ENCODE results near the gene CD200. TPM values are rescaled to one million over a fixed set of nuclear protein-coding genes. Genes with fewer than 3 reads are reported as not detected.
A peak's percentile ranks its signal among the peaks of the same experiment; 100 is the strongest.

CD200 gene, protein sequence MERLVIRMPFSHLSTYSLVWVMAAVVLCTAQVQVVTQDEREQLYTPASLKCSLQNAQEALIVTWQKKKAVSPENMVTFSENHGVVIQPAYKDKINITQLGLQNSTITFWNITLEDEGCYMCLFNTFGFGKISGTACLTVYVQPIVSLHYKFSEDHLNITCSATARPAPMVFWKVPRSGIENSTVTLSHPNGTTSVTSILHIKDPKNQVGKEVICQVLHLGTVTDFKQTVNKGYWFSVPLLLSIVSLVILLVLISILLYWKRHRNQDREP
- total RNA-seq, result 12.1 TPM

GRCh38 chr3:112333002-112333380 is at the start of gene CD200:
TSS of gene CD200 (plus strand) at chr3:112333156. CDS start at chr3:112333213, 57 bp downstream.
- DNase-seq (ENCODE audit: low read depth in 2 of 3, low spot score in 2 of 3), result peak in 2 of 3 donors; percentile 36 to 47

- no peak for DNase-seq (ENCODE audit: low read depth in 2 of 3, low spot score in 2 of 3)
These were observed 43.9 kb upstream of the CD200 start for GRCh38 chr3:112289011-112289410.

- peak in 2 of 3 donors; percentile 67 to 84 for DNase-seq (ENCODE audit: low read depth in 2 of 3, low spot score in 2 of 3)
These were observed 39.3 kb upstream of the CD200 start, which contains the start of gene SLC9C1 for GRCh38 chr3:112293368-112294321. TSS of gene SLC9C1 (minus strand) at chr3:112294216. CDS start at chr3:112286791, 7,425 bp downstream.

- DNase-seq (ENCODE audit: low read depth in 2 of 3, low spot score in 2 of 3), result peak in 1 of 3 donors; percentile 52
These were observed 35.2 kb upstream of the CD200 start for GRCh38 chr3:112297714-112298113.

GRCh38 chr3:112298781-112299180 is 34.2 kb upstream of the CD200 start:
- DNase-seq (ENCODE audit: low read depth in 2 of 3, low spot score in 2 of 3), result no peak

DNA sequence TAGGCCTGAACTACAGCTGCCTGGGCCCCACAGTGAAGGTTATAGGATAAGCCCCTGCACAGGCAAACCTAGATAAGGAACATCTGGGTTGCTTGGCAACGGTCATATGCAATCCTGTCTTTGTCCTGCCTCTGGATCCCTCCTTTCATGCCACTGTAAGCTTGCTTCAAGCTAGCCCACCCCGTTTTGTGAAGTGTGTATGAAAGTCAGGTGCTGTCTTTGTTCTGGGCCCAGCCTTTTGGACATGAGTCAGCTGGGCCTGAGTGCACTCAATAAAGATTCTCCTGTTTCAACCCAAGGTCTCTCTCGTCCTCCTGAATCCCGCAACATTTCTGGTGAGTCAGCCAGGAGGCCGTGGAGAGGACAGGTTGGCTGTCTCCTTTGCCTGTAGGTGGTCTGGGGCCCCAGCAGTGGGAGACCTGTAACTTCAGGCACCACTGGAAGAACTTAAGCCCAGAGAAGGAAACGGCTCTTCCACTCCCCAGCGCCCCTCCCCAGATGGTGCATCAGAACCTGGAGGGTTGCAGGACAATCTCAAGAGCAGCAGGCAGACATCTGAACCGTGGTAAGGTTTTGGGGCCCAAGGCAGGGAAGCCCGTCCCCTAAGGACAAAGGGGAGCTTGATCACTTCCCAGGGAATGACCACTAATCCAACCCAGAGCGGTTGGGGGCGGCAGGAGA is 30.7 kb upstream of the CD200 start:
- peak in 1 of 3 donors; percentile 52 for DNase-seq (ENCODE audit: low read depth in 2 of 3, low spot score in 2 of 3)

DNA sequence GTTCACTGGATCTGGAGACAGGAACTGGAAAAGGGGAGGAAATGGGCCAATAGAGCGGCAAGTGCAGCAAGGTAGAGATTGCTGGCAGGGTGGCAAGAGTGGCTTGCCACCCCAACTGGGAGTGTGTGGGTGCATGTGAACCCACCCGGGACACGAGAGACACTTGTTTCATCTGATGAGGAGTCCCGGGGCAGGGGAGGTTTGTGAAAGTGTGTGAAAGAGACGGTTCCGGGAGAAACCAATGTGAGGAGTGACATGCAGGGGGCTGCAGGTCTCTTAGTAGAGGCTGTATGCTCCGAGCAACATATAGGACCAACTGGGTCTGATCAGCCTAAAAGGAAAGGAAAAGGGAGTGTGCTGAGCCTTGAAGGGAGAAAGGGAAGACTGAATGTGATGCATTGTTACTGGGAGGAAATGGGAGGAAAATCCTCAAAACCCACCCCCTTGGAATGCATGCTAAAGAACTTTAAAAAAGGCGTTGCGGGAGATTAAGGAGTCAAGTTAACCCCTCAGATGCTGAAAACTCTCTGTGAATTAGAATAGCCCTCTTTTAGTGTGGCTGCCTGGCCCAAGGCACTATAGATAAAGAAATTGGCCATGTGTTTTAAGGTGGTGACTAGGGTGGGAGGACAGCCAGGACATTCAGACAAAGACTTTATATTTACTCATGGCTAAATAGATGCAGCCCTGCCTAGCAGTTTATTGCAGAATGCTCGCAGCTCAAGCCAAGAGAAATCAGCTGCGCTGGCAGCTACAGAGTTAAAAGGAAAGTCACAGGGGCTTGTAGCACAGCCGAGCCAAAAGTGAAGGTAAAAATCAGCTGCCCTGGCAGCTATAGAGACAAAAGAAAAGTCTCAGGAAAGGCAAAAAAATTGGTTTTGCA is 29.8 kb upstream of the CD200 start:
- peak in 1 of 3 donors; percentile 14 for DNase-seq (ENCODE audit: low read depth in 2 of 3, low spot score in 2 of 3)

GRCh38 chr3:112303764-112304325 is 29.1 kb upstream of the CD200 start:
- DNase-seq (ENCODE audit: low read depth in 2 of 3, low spot score in 2 of 3), result peak in 2 of 3 donors; percentile 39 to 67

GRCh38 chr3:112304611-112305010 is 28.3 kb upstream of the CD200 start:
- no peak for DNase-seq (ENCODE audit: low read depth in 2 of 3, low spot score in 2 of 3)

- DNase-seq (ENCODE audit: low read depth in 2 of 3, low spot score in 2 of 3), result no peak
These were observed 26.1 kb upstream of the CD200 start for GRCh38 chr3:112306825-112307224.

- DNase-seq (ENCODE audit: low read depth in 2 of 3, low spot score in 2 of 3), result no peak
These were observed 25.4 kb upstream of the CD200 start for GRCh38 chr3:112307557-112307956.

DNA sequence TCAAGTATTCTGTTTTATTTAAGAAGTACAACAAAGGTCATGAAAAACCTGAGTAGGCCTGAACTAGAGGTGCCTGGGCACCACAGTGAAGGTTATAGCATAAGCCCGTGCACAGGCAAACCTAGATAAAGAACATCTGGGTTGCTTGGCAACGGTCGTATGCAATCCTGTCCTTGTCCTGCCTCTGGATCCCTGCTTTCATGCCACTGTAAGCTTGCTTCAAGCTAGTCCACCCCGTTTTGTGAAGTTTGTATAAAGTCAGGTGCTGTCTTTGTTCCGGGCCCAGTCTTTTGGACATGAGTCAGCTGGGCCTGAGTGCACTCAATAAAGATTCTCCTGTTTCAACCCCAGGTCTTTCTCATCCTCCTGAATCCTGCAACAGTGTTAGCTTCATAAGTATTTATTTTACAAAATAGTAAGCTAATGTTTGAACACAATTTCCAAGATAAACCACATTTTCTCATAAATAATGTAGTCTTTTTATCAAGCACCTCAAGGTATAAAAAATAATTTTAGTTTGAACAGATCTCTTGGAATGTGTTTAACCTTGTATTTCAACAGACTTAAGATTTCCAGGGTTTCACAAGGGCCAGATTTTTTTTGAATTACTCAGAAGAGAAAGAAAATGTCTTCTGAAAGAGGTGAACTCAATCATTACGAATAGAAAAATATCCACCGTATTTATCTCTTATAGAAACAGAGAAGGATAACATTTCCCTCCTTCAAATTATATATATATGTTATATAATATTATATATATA is 24.6 kb upstream of the CD200 start:
- DNase-seq (ENCODE audit: low read depth in 2 of 3, low spot score in 2 of 3), result no peak

GRCh38 chr3:112314649-112315048 is 18.3 kb upstream of the CD200 start:
- DNase-seq (ENCODE audit: low read depth in 2 of 3, low spot score in 2 of 3), result no peak

DNA sequence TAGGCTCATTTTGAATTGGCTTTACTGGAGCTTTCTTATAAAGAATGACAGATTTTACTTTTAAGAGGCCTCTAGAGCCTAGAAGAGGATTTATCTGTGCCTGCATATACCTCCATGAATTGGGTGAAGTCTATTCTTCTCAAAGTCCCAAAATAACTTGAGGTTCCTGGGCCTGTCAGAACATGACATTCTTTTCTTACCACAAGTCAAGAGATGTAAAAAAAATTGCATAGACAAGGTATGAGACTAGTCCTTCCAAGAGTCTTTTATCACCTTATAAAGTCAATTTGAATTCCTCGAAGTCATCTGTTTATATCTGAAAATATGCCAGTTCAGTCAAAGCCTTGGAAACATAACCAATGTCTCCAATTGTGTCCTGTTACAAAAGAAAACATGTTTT is 17.2 kb upstream of the CD200 start:
- no peak for DNase-seq (ENCODE audit: low read depth in 2 of 3, low spot score in 2 of 3)

DNA sequence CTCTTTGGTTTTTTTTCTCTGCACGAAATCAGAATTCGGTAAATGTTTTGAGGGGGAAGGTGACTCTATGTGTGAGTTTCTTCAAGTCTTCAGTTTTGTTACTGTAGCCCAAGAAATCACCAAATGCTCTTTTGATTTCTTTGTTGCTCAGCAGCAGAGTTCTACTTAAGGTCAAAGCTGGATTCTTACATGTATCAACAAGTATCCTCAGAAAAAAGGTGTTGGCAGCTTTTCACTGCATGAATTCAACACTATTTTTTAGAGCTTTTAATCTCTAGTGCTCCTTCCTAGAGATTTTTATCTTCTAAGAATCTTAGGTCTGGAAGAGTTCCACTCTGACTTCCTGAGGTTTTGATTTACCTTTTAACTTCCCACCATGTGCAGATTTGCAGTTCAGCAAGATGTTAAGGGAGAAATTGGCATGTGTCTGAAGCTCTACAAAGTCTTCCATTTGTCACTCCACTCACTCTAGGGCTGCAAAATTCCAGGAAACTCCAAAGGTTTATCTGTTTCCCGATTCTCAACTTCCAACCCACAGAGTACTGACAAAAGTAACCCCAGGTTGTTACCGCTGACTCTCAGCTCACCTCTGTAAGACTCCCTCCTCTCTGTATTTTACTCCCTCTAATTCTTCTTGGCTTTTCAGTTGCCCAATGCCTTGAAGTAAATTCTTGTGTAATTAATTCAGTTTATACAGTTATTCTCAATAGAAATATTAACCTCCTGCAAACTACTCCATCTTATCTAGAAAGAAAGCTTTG is 13.3 kb upstream of the CD200 start:
- DNase-seq (ENCODE audit: low read depth in 2 of 3, low spot score in 2 of 3), result no peak

GRCh38 chr3:112320691-112321090 is 12.3 kb upstream of the CD200 start:
- DNase-seq (ENCODE audit: low read depth in 2 of 3, low spot score in 2 of 3), result no peak

DNA sequence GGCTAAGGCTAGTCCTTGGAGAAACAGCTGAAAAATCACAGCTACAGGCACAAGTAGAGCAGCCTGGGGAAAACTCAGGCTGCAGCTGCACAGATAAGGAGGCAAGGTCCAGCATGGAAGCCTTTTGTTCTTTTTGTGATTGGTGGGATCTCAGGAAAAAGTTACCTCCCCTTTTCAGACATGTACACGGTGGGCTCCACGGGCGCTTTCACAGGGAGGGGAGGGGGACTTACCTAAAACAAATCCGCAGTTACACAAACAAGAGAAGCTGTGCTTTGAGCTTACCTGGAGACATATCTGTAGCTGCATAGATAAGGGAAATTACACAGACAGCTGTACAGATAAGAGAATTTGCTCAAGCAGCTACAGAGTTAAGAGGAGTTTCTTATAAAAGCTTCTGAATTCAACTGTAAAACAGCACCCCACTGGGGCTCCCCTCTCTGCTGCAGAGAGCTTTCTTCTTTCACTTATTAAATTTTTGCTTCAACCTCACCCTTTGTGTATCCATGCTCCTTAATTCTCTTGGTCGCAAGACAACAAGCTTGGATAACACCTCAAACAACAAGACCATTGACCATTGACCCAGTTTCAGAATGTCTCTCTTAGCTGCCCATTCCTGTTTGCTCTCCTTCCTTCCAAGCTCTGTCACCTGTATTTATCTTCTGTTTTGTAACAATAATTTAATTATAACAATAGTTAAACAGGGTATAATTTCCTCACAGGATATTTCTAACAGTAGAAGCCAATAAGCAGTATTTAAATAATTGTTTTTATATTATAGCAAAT is 10.9 kb upstream of the CD200 start:
- DNase-seq (ENCODE audit: low read depth in 2 of 3, low spot score in 2 of 3), result no peak

All from hematopoietic multipotent progenitor cell (in vitro differentiated cells).